ENCODE measurements around the gene DMBT1.
"Not testable (repeated sequence)": the region's sequence is repeated elsewhere in the genome, so short reads cannot be mapped to it uniquely, and the experiment has no call there.

GRCh38 chr10:122620961-122621360 is 60.4 kb downstream of the DMBT1 start:
- not testable (repeated sequence) for TF ChIP-seq NFYB (CRISPR knock-in tag; conservative IDR thresholded peaks at IDR 0.05; ENCODE audit: low read depth); CTCF (IDR thresholded peaks at IDR 0.05); SOX15 (CRISPR knock-in tag; IDR thresholded peaks at IDR 0.05); FOXP4 (CRISPR knock-in tag; IDR thresholded peaks at IDR 0.05); FOXJ3 (CRISPR knock-in tag; IDR thresholded peaks at IDR 0.05; ENCODE audit: borderline replicate concordance)
- TF ChIP-seq, protein P1, sequence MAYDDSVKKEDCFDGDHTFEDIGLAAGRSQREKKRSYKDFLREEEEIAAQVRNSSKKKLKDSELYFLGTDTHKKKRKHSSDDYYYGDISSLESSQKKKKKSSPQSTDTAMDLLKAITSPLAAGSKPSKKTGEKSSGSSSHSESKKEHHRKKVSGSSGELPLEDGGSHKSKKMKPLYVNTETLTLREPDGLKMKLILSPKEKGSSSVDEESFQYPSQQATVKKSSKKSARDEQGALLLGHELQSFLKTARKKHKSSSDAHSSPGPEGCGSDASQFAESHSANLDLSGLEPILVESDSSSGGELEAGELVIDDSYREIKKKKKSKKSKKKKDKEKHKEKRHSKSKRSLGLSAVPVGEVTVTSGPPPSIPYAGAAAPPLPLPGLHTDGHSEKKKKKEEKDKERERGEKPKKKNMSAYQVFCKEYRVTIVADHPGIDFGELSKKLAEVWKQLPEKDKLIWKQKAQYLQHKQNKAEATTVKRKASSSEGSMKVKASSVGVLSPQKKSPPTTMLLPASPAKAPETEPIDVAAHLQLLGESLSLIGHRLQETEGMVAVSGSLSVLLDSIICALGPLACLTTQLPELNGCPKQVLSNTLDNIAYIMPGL (CRISPR knock-in tag; IDR thresholded peaks at IDR 0.05), result not testable (repeated sequence)
- TF ChIP-seq, protein P2, sequence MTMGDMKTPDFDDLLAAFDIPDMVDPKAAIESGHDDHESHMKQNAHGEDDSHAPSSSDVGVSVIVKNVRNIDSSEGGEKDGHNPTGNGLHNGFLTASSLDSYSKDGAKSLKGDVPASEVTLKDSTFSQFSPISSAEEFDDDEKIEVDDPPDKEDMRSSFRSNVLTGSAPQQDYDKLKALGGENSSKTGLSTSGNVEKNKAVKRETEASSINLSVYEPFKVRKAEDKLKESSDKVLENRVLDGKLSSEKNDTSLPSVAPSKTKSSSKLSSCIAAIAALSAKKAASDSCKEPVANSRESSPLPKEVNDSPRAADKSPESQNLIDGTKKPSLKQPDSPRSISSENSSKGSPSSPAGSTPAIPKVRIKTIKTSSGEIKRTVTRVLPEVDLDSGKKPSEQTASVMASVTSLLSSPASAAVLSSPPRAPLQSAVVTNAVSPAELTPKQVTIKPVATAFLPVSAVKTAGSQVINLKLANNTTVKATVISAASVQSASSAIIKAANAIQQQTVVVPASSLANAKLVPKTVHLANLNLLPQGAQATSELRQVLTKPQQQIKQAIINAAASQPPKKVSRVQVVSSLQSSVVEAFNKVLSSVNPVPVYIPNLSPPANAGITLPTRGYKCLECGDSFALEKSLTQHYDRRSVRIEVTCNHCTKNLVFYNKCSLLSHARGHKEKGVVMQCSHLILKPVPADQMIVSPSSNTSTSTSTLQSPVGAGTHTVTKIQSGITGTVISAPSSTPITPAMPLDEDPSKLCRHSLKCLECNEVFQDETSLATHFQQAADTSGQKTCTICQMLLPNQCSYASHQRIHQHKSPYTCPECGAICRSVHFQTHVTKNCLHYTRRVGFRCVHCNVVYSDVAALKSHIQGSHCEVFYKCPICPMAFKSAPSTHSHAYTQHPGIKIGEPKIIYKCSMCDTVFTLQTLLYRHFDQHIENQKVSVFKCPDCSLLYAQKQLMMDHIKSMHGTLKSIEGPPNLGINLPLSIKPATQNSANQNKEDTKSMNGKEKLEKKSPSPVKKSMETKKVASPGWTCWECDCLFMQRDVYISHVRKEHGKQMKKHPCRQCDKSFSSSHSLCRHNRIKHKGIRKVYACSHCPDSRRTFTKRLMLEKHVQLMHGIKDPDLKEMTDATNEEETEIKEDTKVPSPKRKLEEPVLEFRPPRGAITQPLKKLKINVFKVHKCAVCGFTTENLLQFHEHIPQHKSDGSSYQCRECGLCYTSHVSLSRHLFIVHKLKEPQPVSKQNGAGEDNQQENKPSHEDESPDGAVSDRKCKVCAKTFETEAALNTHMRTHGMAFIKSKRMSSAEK (CRISPR knock-in tag; IDR thresholded peaks at IDR 0.05; ENCODE audit: borderline replicate concordance), result not testable (repeated sequence)
- TF ChIP-seq, protein P3, sequence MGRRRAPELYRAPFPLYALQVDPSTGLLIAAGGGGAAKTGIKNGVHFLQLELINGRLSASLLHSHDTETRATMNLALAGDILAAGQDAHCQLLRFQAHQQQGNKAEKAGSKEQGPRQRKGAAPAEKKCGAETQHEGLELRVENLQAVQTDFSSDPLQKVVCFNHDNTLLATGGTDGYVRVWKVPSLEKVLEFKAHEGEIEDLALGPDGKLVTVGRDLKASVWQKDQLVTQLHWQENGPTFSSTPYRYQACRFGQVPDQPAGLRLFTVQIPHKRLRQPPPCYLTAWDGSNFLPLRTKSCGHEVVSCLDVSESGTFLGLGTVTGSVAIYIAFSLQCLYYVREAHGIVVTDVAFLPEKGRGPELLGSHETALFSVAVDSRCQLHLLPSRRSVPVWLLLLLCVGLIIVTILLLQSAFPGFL (CRISPR knock-in tag; IDR thresholded peaks at IDR 0.05; ENCODE audit: borderline replicate concordance), result not testable (repeated sequence)
